HG03565 (cell line): ENCODE results near the gene POLR3GL.

Source experiments
- ATAC-seq: cut with Tn5 transposase; IDR thresholded peaks from one replicate; pipeline ENCODE4 v1.9.1; 2021; ENCODE audit warnings: mild to moderate bottlenecking, moderate library complexity; ENCODE audit not compliant: unreplicated experiment

Gene POLR3GL

DNA sequence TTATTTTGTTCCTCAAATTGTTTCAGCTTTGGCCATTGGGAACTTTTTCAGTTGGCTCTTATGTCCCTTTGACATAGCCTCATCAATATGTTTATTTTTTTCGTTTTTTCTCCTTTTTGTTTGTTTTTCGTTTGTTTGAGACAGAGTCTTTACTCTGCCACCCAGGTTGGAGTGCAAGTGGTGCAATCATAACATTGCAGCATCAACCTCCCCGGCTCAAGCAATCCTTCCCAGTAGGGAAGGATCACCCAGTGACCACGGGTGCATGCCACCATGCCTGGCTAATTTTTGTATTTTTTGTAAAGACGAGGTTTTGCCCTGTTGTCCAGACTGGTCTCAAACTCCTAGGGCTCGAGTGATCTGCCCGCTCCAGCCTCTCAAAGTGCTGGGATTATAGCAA lies 8.1 kb downstream of the POLR3GL start:
- no peak for ATAC-seq

GRCh38 chr1:145974721-145975120 lies 10.2 kb downstream of the POLR3GL start:
- no peak for ATAC-seq

DNA sequence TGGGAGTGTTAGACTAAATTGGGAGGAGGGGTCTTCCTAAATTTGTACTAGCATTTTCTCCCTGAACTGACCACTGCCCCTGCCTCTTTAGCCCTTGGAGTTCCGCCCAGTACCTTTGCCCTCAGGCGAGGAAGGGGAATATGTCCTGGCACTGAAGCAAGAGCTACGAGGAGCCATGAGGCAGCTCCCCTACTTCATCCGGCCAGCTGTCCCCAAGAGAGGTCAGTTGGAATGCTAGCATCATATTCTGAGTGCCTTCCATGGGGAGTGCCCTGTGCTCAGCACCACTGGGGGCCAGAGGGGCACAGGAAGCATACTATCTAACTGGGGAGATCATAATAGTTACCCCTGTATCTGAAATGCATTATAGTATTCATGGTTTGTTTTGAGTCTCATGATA lies 10.7 kb downstream of the POLR3GL start:
- no peak for ATAC-seq

GRCh38 chr1:145977016-145977415 lies 12.5 kb downstream of the POLR3GL start:
- ATAC-seq, result no peak

- no peak for ATAC-seq
Observed at GRCh38 chr1:145977486-145978470, 13.3 kb downstream of the POLR3GL start.

GRCh38 chr1:145978471-145978853 lies 14.0 kb downstream of the POLR3GL start:
- ATAC-seq, result no peak

- peak; percentile 71 for ATAC-seq
Observed at GRCh38 chr1:145978854-145979745, 14.6 kb downstream of the POLR3GL start.

GRCh38 chr1:145979746-145980456 lies 15.4 kb downstream of the POLR3GL start:
- peak; percentile 23 for ATAC-seq

DNA sequence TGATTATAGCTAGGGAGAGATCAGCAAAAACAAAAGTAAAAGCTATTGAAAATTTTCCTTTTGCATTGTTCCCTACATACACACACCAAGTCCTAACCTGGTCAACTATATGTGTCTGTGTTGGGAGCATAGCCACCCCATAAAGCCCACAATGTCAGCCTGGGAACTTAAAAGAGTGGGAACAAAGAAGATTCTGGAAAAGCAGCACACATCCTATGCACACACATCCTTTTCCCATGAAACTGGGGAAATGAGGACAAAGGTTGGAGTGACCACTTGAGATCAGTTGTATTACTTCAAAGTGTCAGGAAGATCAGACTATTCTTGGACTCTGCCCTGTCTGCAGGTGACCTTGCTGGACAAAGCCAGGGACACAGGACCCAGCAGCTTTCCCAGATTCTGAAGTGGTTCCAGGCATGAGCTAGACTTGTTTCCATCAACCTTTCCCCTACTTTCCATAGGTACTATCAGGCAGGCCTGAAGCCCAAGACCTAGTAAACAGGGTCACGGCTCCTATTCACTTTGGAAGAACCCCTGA lies 16.0 kb downstream of the POLR3GL start:
- no peak for ATAC-seq

DNA sequence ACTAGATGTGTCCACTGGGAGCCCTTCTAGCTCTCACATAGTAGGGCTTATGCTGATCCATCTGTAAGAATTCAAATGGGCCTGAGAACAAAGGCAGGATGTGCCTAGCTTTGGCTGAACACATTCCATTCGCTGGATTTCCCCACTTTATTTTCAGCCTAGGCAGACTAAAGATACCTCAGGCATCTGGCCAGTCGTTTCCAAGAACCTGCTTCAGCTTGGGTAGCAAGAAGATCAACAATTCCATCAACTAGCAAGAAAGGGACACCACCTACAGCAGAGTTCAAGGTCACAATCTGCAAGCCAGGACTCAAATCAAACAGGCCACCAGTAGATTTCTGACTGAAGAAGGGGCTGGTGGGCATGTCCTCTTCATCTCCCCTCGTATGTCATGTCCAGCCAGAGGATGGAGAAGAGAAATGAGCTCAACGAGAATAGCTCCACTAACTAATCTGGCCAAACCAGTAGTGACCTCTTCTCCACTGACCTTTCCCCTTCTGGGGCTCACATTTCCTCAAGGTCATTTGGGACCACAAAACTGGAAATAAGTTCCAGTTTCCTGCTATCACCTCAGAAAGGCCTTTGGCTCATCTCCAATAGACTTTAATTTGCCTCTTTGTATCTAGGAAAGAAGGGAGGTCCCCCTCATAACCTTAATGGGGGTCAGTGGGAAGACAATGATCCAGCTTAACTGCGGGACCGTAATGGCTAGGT lies 17.7 kb downstream of the POLR3GL start:
- no peak for ATAC-seq

DNA sequence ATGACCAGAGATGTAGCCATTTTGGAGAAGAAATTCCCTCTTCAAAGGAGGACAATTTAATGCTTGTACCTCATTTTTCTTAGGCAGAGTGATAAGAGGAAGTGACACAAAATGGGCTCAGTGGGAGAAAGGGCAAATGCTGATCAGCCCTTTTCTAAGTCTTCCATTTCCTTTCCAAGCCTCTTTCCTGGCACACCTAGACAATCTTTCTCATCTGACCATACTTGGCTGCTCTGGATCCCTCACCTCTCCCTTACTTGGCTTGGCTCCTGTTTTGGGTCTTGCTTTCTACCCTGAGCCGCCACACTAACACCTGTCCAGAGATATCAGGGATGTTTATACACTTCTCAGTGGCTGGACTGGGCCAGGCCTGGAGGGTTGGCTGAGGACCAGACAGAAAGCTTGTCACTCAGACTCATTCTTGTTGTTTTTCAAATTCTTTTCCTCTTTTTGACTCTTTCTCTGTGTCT lies 18.8 kb downstream of the POLR3GL start:
- ATAC-seq, result no peak

DNA sequence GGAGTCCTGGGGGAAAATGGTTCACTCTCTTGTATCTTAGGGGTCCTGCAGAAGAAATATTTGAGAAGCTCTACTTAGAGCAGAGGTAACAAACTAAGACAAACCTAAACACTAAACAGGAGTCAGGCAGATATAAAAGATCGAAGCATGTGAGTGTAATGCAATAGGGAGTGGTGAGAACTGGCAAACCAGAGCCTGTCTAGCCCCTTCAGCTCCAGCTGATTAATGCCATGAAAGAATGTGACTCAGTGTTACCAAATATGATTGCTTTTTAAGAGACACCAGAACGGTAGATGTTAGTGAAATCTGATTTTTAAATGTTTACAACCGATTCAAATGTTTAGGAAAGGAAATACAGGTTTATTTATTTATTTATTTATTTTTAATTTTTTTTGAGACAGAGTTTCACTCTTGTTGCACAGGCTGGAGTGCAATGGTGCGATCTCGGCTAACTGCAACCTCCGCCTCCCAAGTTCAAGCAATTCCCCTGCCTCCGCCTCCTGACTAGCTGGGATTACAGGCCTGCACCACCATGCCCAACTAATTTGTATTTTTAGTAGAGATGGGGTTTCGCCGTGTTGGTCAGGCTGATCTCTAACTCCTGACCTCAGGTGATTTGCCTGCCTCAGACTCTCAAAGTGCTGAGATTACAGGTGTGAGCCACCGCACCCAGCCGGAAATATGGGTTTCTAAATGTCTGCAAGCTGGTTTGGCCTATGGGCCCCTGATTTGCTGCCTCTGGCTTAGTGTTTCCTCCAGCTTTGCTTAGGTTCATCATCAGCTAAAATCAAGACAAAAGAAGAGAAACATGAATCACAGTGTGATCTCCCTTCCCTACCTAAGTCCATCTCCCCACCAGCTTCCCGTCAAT lies 19.7 kb downstream of the POLR3GL start:
- ATAC-seq, result no peak

DNA sequence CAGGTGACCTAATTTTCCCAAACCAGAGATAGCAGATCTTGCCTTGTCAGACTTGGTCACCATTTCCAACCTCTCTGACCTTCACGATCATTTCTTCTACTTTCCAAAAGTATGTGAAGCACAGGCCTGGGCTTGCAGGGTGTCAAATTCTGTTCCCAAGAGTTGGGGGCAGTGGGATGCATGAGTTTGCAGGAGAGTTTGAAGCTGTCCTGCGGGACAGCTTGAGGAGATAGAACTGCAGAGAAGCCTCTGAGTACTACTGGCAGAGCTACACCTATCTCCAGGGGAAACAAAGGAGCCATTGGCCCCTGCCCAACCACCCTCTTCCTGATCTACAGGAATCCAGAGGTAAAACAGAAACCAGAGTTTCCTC lies 20.6 kb downstream of the POLR3GL start:
- ATAC-seq, result no peak

- ATAC-seq, result no peak
Observed at GRCh38 chr1:145985502-145986439, 21.3 kb downstream of the POLR3GL start.

GRCh38 chr1:145986551-145986950 lies 22.1 kb downstream of the POLR3GL start:
- no peak for ATAC-seq

DNA sequence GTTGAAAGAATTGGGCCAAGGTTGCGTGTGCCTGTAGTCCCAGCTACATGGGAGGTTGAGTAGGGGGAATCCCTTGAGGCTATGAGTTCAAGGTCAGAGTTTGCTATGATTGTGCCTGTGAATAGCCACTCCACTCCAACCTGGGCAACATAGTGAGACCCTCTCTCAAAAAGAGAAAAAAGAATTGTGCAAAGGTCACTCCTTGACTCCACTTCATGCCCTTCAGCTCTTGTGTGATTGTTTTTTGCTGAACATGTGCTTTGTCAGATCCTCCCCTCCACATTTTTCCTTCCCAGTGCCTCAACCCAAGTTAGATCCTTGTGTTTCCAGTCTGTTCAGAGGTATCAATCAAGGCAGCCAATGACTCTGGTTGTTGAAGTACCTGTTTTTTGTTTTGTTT lies 23.4 kb downstream of the POLR3GL start:
- no peak for ATAC-seq

DNA sequence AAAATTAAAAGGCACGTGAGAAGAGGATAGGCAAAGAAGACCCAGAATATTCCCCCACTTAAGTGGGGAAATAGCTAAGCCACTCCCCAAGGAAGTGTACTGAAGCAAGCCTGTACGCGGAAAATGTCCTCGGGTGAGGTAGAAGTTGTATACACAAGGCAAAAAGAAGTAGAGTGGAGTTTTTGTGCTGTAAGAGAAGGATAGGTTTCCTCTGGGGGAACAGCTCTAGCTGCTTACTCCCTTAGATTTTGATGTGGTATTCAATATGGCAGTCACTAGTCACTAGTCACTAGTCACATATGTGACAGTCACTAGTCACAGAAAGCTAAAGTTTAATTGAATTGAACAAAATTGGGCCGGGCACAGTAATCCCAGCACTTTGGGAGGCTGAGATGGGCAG lies 24.3 kb downstream of the POLR3GL start:
- ATAC-seq, result no peak

- no peak for ATAC-seq
Observed at GRCh38 chr1:145990249-145990855, 25.9 kb downstream of the POLR3GL start.
